Measurements from ENCODE around the gene SLC35E1. TPM values are rescaled to one million over a fixed set of nuclear protein-coding genes. Genes with fewer than 3 reads are reported as not detected.

The SLC35E1 gene
- total RNA-seq: 20.8 and 23.2 TPM in 2 replicates

DNA sequence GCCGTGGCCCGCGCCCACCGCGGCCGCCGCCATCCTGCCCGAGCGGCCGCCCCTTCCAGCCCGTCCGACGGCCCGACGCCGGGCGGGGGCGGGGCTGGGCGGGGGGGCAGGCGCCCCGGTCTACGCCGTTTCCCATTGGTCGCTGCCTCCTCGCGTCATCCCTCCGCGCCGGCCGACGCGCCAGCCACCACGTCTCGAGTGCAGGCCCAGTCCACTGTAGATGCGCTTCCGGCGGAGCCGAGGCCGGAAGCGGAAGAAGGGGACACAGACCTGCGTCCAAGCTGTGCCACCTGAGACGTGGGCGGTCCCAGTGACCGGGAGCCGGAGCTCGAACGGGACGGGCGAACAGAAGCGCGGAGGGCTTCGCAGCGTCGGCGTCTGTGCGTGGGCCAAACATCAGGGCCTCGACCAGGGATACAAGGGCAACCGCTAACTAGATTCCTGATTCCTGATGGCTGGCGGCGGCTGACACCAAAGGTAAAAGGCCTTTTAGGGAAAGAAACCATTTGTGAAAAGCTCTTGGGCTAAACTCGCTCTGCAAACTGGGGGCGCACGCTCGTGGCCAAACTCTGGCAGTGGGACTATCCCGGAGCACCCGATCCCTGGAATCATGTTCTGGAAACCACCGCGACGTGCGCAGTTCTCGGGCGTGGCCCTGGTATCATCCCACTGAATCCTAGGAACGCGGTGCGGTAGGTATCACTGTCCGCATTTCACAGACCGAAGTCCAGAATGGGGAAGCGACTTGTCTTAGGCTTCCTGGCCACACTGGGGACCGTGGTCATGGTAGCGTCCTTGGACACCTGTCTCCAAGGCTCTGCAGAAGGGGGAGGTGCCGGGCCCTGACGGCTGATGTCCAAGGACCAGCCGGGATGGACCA lies at the start of gene SLC35E1:
Gene SLC35E1 (minus strand): TSS at position 84 of the 880 bp plus-strand sequence. CDS start 51 bp downstream, at position 33.
- peak; percentile 72 for DNase-seq (ENCODE audit: low read depth, low spot score)

DNA sequence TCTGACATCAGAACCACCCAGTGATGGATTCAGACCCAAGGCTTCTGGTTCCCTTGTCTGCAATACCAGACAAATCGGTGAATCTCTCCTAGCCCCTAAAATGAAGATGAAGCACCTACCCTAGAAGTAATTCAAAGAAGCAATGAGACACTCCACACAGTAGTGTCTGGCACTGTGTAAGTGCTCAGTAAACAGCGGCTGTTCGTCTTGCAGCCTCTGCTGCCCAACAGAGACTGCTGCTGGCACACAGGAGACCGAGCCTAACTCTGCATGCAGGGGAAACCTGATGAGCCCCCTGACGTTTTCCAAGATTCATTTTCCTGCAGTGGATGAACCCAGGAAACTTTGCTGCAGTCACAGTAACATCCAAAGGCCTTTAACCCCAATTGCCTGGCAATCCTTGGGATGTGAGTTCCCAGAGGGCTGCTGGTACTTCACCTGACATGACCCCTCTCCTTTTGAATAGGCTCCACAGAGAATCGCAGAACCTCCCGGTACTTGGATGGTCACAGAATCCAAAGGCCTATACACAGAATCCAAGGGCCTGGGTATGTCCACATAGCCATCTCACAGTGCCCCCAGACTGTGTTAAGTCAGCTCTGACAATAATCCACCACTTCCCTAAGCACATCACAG lies 49.1 kb upstream of the SLC35E1 start:
- no peak for DNase-seq (ENCODE audit: low read depth, low spot score)

DNA sequence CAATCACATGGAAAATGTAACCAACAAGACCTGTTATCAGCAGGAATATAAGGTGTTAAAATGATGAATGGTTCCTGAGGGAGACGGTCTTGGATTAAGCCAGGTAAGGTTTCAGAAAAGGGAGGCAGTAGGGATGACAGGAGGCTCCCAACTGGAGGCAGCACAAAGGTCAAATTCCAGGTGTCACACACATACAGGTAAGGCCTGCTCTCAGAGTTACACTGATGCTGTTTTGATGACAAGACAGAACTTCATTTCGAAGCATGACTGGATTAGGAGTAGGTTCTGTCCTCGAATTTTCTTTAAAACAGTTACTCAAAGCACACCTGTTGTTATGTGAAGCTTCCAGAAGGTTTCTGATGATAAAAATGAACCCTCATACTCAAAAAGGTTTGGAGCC lies 48.4 kb upstream of the SLC35E1 start:
- no peak for DNase-seq (ENCODE audit: low read depth, low spot score)

DNA sequence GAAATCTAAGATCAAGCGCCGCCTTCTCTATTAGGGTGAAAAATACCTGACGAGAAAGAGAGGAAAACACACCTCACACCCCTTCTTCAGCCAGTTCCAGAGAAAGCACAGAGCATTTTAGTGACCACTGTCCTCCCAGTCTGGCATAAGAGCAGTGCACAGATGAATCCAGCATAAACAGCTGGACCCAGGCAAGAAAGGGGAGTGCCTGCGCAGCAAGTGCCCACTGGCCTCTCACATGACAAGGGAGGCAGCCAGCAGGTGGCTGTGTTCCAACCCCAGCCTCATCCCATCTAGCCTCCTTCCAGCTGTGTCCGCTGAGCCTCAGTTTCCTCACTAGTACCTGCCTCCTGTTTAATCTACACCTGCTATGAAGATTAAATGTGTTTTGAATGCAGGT lies 47.8 kb upstream of the SLC35E1 start:
- DNase-seq (ENCODE audit: low read depth, low spot score): no peak

DNA sequence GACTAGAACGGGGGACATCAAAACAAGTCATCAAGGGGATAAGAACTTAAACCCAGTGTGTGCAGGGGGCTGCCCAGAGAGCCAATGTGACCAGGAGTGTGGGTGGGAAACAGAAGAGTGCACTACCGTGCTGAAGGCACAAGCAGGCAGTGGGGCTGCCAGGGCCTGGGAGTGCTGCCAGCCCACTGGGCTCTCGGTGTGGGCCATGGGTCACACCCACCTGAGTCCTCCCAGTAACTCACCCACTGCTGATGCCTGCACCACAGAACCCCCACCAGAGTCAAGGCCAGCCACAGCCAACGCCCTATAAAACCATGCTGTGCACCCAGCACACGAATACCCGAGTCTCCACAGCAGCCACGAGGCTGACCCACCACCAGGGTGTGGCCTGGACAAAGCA lies 47.2 kb upstream of the SLC35E1 start:
- no peak for DNase-seq (ENCODE audit: low read depth, low spot score)

DNA sequence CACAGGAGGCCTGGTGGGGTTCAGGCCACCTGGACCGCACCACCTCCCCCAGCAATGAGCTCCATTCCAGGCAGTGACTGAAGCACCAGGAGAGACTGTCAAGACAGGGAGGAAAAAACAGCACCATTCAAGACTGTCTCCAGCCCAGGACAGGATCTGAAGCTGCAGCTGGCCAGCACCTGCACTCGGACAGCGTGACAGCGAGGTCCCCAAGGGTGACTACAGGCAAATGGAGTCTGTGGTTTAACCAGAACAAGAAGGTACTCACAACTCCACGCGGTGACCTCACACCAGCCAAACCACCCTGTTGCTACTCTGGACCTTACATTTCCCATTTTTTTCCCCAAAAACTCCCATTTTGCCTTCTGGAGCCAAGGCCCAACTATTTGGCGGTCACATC lies 46.0 kb upstream of the SLC35E1 start:
- DNase-seq (ENCODE audit: low read depth, low spot score): no peak

DNA sequence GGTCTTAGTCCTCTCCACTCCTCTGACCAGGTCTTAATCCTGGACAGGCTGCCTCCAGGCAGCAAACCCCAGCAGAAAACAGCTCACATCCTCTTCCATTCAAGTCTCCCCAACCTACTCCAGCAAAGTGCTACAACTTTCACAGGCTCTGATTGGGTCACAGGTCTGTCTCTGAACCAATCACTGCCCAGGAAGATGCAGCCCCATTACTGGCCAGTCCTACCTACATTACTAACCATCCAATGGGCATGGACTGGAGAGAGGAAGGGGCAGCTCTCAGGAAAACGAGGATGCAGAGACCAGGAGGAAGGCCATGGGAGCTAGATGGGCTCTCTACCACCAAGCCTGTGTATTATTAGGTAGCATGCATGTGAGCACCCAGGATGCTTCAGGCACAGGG lies 43.6 kb upstream of the SLC35E1 start:
- DNase-seq (ENCODE audit: low read depth, low spot score): no peak

DNA sequence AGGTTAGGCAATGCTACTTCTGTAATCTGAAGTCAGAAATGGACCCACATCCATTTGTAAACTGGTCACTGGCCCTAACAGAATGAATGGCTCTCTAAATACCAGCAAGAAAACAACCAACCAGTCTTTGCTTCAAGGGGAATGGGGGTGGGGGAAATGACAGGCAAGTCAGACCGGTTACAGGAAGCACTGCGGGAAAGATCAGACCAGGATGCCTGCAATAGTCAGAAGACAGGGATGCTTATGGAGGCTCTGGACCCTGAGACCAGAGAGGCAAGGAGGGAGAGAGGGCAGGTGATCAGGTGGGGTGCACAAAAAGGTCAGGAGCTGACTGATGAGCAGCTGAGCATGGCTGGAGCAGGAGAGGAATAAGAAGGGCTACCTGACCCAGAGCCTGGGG lies 42.7 kb upstream of the SLC35E1 start:
- no peak for DNase-seq (ENCODE audit: low read depth, low spot score)

DNA sequence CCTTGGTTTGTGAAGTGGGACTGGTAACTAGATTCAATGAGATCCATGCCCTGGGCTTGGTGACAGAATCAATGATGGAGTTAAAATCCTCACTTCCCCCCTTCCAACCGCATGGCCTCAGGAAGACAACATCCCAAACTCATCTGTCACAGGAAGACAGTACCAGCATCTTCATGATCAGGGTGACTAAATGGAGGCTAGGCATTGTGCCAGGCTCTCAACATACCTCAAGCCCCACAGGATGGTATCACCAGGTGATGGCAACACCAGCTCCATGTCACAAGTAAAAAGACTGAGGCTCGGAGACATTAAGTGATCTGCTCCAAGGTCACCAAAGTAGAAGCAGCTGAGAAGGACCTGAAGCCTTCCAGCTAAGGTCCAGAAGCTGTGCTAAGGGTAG lies 41.6 kb upstream of the SLC35E1 start:
- DNase-seq (ENCODE audit: low read depth, low spot score): no peak

DNA sequence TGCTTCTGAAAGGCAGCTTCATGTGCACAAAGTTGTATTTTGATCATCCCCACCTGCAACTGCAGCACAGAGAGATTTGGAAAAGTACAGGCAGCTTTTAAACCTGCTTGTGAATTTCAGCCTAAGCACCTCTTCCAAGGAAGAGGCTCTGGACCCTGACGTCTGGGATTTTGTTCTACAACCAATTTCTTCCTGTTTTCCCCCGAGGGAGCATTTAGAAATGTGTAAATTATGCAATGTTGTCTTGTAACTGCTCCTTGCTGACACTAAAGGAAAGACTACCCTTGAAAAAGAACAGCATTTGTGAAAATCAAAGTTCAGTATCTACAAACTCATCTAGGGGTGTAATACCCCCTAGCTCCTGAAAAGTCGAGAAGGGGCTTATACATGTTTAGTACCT lies 40.4 kb upstream of the SLC35E1 start:
- no peak for DNase-seq (ENCODE audit: low read depth, low spot score)

DNA sequence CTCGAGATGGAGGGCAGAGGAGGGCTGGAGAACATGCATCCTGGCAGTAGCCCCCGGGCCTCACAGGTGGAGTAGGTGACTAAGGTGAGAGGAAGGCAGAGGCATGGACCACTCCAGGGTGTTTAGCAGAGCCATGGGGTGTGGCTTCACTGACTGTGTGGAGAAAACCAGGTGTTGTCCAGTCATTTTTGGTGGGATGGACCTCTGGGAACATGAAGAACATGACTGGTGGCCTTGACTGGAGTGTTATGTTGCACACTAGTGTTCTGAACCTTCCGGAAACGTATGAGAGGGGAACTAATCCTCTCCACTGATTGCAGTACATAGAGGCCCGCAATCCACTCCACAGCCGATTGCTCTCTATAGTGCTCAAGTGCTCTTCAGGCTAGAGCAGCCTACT lies 38.9 kb upstream of the SLC35E1 start:
- no peak for DNase-seq (ENCODE audit: low read depth, low spot score)

DNA sequence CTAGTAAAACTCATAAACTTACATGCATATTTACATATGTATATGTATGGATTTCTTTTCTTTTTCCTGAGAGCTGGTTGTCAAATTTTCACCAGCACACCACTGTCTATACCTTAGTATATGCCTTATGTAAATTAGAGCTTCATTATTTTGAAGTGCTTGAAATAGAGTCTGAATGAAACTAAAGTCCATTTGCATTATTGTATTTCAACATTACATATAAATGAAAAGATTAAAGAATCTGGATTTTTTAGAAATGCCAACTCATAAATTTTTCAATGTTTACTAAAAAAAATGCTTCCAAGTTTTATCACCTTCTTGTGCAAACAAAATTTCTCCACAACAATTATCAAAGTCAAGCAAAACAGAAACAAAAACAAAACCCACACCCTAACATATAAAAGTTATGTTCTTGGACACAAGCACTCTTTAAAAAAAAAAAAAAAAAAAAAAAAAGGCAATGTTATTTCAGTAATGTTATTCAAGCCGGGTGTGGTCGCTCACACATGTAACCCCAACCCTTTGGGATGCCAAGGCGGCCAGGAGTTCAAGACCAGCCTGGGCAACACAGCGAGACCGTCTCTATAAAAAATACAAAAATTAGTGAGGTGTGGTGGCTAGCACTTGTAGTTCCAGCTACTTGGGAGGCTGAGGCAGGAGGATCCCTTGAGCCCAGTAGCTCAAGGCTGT lies 37.4 kb upstream of the SLC35E1 start:
- DNase-seq (ENCODE audit: low read depth, low spot score): no peak

DNA sequence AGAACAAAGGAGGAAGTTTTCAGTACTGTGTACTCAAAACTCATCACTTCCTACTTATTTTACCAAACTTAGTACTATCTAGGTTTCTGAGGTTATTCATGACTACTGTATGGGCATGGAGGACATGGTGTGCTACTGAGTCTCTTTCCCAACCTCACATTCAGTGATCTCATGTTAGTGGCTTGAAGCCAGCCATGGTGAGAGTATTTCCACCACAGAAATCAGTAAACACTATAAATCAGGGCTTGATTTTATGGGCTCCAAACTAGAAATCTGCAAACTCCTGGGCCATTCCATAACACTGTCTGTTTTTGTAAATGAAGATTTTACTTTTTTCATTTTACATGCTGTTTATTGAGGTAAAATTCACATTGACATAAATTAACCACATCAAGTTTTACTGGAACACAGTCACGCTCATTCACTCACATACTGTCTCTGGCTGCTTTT lies 36.1 kb upstream of the SLC35E1 start:
- DNase-seq (ENCODE audit: low read depth, low spot score): no peak

DNA sequence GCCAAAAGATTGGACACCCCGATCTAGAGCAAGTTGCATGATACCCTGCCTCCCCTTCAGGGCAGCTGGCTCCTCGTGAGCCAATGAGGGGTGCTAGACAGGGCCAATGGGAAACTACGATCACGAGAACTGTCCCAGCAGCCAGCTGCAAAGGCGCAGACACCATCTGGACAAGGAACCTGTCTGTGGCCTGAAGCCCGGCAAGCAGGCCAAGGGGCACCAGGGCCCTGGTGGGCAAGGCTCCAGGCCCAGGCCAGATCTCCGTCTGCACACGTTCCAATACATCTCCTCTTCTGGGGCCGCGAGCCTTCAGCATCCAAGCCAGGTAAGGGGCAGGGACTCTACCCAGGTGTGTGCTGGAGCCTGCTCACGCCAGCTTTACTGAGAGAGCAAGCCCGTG lies 35.6 kb upstream of the SLC35E1 start:
- no peak for DNase-seq (ENCODE audit: low read depth, low spot score)

DNA sequence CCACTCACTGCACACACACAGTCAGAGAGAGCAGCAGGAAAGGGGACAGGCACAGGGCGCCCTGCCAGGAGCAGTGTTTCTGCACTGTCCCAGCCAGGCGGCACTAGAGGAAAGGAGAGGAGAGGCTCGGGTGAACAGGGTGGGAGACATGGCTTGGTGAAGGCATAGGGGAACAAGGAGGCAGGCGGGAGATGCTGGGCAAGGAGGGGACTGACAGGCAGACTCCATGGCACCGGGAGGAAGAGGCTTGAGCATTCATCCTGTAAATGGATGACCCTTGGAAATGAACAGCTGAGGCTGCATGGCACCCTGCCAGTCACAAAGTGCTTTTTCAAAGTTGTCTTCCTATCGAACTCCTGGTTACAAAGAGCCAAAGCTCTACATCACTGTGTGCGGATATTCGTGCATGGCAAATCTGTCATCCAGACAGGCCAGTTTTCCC lies 33.4 kb upstream of the SLC35E1 start:
- DNase-seq (ENCODE audit: low read depth, low spot score): no peak

DNA sequence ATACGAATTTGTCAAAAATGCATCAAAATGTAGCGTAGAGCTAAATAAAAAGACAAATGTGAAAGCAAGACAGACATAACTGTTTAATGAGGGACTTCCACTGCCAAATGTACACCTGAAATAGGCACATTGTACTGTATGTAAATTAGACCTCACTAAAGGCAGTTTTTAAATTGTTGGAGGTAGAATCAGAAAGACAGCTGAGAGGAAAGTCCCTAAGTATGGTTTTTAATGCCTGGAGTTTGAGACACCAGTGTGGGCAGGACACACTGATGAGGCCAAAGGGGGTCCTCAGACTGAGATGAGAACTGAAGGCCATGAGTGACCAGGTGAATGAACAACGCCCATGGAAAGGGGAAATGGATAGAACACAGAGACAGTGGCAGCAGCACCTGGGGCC lies 32.9 kb upstream of the SLC35E1 start:
- no peak for DNase-seq (ENCODE audit: low read depth, low spot score)

DNA sequence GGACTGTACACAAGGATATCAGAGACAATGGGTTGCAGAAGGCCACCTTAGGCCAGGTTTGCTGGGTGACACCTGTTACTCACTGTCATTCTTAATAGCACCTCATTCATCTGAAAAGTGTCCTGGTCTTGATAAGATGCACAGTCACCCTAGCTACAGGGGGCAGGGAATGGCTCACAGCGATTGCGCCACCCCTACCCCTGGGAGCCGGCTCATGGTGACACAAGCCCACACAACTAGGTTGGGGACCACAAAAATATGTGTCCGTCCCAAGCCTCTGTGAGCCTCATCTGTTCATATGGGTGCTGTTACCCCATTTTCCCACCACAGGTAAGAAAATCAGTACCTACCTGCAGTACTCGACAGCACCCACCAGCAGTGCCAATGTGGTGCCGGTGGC lies 32.4 kb upstream of the SLC35E1 start:
- no peak for DNase-seq (ENCODE audit: low read depth, low spot score)

DNA sequence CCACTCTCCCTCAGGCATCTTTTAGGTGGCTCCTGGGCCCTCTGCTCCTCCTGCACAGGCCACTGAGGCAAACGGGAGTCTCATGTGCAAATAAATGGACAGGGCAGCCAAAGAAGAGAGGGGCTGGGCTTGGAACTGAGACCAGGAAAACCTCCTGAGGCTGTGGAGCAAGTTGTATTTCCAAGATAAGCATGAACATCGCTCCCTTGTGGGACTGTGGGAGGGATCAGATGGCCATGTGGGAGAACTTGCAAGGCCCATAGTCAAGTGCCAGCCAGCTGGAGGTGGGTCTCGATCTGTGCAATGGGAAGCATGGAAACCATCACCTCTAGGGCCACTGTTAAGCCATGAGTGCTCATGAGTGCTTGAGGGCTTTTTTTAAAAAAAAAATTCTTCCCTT lies 30.9 kb upstream of the SLC35E1 start:
- no peak for DNase-seq (ENCODE audit: low read depth, low spot score)

DNA sequence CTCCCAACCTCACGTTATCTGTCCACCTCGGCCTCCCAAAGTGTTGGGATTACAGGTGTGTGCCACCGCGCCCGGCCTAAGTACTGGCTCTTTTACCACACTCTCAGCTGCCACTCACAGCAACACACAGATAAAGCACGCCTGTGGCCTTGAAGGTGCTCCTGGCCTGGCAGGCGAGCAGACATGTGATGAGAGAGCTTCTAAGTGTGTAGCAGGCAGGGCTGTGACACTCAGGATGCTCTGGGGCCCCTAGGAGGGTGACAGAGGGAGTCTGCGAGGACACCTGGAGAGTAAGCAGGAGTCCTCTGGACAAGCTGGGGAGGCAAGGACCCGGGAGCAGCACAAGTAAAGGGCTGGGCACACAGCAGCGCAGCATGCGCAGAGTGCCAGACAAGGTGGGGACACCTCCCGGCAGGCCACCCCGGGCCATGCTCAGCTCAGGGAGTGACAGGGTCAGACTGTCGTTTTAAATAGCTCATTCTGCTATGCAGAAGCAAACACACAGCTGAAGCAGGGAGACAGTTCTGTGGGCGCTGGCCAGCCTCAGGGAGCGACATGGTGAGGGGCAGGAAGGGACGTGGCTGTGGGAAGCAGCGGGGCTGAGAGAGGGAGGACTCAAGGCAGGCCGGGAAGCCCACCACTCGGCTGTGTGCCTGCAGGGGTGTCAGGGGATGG lies 29.3 kb upstream of the SLC35E1 start:
- no peak for DNase-seq (ENCODE audit: low read depth, low spot score)

DNA sequence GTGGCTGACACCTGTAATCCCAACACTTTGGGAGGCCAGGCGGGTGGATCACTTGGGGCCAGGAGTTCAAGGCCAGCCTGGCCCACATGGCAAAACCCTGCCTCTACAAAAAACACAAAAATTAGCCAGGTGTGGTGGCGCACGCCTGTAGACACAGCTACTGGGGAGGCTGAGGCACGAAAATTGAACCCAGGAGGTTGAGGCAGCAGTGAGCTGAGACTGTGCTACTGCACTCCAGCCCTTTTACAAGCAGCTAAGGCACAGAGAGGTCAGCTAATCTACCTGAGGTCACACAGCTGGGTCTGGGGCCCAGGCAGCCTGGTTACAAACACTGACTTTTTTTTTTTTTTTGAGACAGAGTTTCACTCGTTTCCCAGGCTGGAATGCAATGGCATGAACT lies 28.6 kb upstream of the SLC35E1 start:
- no peak for DNase-seq (ENCODE audit: low read depth, low spot score)

DNA sequence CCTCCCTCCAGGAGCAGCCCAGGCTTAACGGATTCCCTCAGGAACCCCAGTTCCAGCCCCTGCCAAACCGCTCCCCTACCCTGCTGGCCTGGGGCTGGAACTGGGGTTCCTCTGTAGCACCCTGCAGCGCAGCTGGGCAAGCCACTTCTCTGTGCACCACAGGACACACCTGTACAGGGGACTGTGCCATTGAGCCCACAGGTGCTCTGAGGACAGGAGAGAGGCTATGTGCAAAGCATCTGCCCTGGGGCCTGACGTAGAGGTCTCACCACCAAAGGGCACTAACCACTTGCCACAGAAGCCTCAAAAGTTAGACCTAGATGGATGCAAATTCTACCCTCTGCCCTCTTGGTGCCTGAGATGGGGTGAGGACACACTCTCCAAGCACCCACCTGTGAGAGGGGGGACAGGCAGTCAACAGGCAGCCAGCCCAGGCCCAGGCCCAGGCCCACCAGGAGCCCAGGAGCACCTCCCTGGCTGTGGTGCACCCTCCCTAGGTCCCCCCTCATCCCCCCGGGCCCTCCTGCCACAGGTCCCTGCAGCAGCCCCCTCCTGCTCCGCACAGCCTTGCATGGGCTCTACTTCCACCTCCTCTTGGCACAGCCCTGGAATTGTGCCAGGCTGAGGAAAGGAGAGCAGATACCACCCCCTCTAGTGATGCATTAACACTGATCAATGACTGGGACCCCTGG lies 27.6 kb upstream of the SLC35E1 start:
- no peak for DNase-seq (ENCODE audit: low read depth, low spot score)

All from pulmonary artery endothelial cell (primary cell).